ENCODE results near the gene COBLL1. TPM values are rescaled to one million over a fixed set of nuclear protein-coding genes. Genes with fewer than 3 reads are reported as not detected.

COBLL1 gene
- total RNA-seq, 2 donors from 2014 or later: 16.5 to 17.3 TPM

GRCh38 chr2:164766216-164766953 is 75.2 kb downstream of the COBLL1 start:
- Mint-ChIP-seq H3K9me3 (no peaks in the 10 kb centered on the region), H3K27me3 (ENCODE audit: insufficient read depth) (no peaks in the 10 kb centered on the region), H3K27ac (no peak overlapping the region), H3K4me1 (peaks cover 6% of the 10 kb centered on the region), H3K36me3 (ENCODE audit: low read depth) (no peaks in the 10 kb centered on the region), H3K4me3 (no peak overlapping the region)
- 92 to 100% methylated on average over 2 to 4 of the region's 4 CpGs for WGBS, 2 experiments (ENCODE audit: insufficient coverage in 1 of 2, insufficient read length in 1 of 2)
- DNase-seq: no peak
- Histone ChIP-seq H3K9ac (ENCODE audit: extremely low read depth, low read length, poor library complexity, severe bottlenecking) (no peak overlapping the region), H3K36me3 (ENCODE audit: control insufficient read depth, insufficient read depth, low read length) (no peaks in the 10 kb centered on the region), H3K4me3 (ENCODE audit: low read length) (no peak overlapping the region), H3K27me3 (ENCODE audit: control insufficient read depth, insufficient read depth, low read length, poor library complexity, severe bottlenecking) (no peaks in the 10 kb centered on the region), H3K9me3 (ENCODE audit: control insufficient read depth, low read length) (no peaks in the 10 kb centered on the region), H3K4me1 (ENCODE audit: control insufficient read depth, insufficient read depth, low read length) (no peaks in the 10 kb centered on the region), H3K27ac (ENCODE audit: low read depth, low read length) (no peak overlapping the region)
- TF ChIP-seq CTCF (conservative IDR thresholded peaks at IDR 0.05): no peak

DNA sequence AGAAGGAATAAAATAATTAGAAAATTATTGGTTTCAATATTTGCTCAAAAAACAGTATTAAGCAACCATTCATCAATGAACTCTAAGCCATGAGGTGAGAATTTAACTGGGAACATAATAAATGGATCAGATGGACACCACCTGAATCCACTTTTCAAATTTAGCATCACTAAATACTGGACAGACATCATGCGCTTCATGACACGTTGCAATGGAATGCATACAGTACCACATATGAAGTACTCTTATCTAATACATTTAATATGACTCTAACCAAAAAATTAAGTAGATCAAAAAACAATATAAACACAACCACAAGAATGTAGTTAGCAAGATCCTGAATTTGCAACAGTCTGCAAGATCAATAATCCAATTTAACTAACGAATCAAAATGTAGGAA is 76.6 kb downstream of the COBLL1 start:
- Histone ChIP-seq H3K9me3 (ENCODE audit: control insufficient read depth, low read length) (no peaks in the 10 kb centered on the region), H3K27ac (ENCODE audit: low read depth, low read length) (no peak overlapping the region), H3K27me3 (ENCODE audit: control insufficient read depth, insufficient read depth, low read length, poor library complexity, severe bottlenecking) (no peaks in the 10 kb centered on the region), H3K4me3 (ENCODE audit: low read length) (no peak overlapping the region), H3K4me1 (ENCODE audit: control insufficient read depth, insufficient read depth, low read length) (no peaks in the 10 kb centered on the region), H3K36me3 (ENCODE audit: control insufficient read depth, insufficient read depth, low read length) (no peaks in the 10 kb centered on the region), H3K9ac (ENCODE audit: extremely low read depth, low read length, poor library complexity, severe bottlenecking) (no peak overlapping the region)
- H3K9me3 Mint-ChIP-seq: no peaks in the 10 kb centered on the region
- TF ChIP-seq CTCF (conservative IDR thresholded peaks at IDR 0.05): no peak
- no peaks in the 10 kb centered on the region for H3K36me3 Mint-ChIP-seq (ENCODE audit: low read depth)
- 96 to 100% methylated on average over 3 of the region's 3 CpGs for WGBS, 2 experiments (ENCODE audit: insufficient coverage in 1 of 2, insufficient read length in 1 of 2)
- H3K4me3 Mint-ChIP-seq: no peak overlapping the region
- no peak for DNase-seq
- H3K27ac Mint-ChIP-seq: no peak overlapping the region
- H3K4me1 Mint-ChIP-seq: peaks cover under 1% of the 10 kb centered on the region
- no peaks in the 10 kb centered on the region for H3K27me3 Mint-ChIP-seq (ENCODE audit: insufficient read depth)

DNA sequence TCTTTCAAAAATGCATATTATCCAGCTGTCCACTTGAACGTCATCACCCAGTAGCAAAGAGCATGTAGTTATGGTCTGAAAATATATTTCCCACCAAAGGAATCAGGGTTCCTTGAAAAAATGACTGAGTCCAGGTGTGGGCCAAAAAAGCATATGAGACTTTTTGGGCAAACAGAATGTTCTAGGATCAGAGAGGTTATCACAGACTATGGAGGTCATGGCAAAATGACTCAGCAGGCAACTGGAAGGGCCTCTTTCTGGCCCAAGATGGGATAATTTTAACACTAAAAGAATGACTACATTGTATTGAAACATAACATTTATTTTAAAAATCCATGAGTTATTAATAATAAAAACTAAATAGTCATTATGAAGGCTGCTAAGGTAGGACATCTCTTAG is 77.1 kb downstream of the COBLL1 start:
- Mint-ChIP-seq H3K36me3 (ENCODE audit: low read depth) (no peaks in the 10 kb centered on the region), H3K9me3 (no peaks in the 10 kb centered on the region), H3K27me3 (ENCODE audit: insufficient read depth) (no peaks in the 10 kb centered on the region), H3K27ac (no peak overlapping the region), H3K4me1 (no peaks in the 10 kb centered on the region), H3K4me3 (no peak overlapping the region)
- H3K27me3 ChIP-seq (ENCODE audit: control insufficient read depth, insufficient read depth, low read length, poor library complexity, severe bottlenecking): no peaks in the 10 kb centered on the region
- TF ChIP-seq CTCF (conservative IDR thresholded peaks at IDR 0.05): no peak
- WGBS, 2 experiments (ENCODE audit: insufficient coverage in 1 of 2, insufficient read length in 1 of 2): 100% methylated on average over 1 of the region's 1 CpG; no CpG with 5 or more reads in 1 of the 2 experiments
- no peak overlapping the region for H3K4me3 ChIP-seq (ENCODE audit: low read length)
- no peak for DNase-seq
- H3K4me1 ChIP-seq (ENCODE audit: control insufficient read depth, insufficient read depth, low read length): no peaks in the 10 kb centered on the region
- H3K9ac ChIP-seq (ENCODE audit: extremely low read depth, low read length, poor library complexity, severe bottlenecking): no peak overlapping the region
- no peaks in the 10 kb centered on the region for H3K9me3 ChIP-seq (ENCODE audit: control insufficient read depth, low read length)
- H3K27ac ChIP-seq (ENCODE audit: low read depth, low read length): no peak overlapping the region
- no peaks in the 10 kb centered on the region for H3K36me3 ChIP-seq (ENCODE audit: control insufficient read depth, insufficient read depth, low read length)

All from endodermal cell (in vitro differentiated cells).